NCI-H2171 (cell line): Measurements from ENCODE around the gene HDAC7.

Experiments
- DNase-seq: peaks from one replicate; lab custom pipeline; 2025; lab: John Stamatoyannopoulos, UW

Gene HDAC7

DNA sequence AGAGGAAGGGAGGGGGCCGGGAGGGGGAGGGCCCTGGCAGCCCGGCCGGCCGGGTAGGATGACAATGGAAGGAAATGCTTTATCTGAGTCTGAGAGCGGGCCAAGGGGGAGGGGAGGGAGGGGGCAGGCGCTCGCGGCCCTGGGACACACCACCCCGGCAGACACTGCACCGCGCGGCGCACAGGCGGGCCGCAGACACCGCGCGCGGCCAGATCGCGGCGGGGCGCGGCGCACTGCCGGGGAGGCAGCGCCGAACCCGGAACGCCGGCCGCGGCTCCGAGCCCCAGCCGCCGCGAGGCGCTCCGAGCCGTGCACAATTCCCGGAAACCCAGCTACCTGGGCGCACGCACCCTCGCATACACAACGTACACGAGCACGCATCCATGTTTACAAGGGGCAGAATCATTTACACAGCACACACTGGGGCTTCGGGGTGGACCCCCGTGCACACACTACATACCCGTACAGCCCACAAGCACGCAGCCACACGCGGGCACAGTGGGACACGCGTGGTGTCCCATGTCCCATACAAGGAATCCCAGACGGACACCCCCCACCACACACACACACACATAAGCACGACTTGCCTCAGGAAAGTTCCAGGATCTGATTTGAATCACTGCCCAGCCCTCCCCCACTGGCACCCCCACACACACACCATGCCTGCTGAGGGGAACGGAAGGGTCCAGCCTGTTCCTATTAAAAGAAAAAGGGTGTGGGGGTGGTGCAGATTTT is at the start of gene HDAC7:
TSS of gene HDAC7 (minus strand) at position 8 of the 735 bp plus-strand sequence. CDS start 118 bp downstream, outside the sequence.
- peak; percentile 38 for DNase-seq

DNA sequence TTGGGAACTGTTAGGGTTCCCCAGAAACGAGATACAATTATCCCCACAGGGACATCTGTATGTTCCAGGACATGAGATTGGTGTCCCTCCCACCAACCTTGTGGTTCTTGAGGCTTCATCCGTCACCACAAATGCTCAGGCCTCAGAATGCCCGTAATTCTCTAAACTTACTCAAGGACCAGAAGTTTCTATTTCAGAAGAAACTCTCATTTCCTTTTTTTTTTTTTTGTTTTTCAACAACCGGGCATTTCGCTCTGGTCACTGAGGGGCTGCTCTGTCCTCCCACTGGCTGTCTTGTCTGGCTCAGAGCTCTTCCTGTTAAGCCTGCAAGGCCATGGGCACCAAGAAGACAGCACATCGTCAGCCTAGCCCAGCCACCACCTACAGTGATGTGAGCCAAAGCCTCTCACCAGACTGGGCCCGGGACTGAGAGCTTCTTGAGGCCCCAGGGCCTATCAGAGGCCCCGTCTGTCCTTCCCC is 48.9 kb upstream of the HDAC7 start:
- DNase-seq = no peak

DNA sequence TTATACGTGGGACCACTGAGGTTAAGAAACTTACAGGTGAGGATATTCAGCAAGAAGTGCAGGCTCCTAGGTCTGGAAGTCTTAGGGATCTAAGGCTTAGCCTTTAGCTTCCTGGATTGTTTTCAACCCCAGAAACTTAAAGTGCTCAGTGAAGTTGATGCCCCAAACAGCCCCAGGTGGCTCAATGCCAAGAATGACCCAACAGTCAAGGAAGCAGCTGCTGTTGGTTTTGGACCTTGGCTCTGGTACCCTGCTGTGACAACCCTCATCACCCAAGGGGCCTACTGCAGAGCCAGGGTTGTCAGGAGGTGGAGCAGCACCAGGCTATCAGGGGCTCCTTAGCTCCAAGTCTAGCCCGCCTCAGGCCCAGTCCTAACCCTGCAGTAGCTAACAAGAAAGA is 48.3 kb upstream of the HDAC7 start:
- no peak for DNase-seq

DNA sequence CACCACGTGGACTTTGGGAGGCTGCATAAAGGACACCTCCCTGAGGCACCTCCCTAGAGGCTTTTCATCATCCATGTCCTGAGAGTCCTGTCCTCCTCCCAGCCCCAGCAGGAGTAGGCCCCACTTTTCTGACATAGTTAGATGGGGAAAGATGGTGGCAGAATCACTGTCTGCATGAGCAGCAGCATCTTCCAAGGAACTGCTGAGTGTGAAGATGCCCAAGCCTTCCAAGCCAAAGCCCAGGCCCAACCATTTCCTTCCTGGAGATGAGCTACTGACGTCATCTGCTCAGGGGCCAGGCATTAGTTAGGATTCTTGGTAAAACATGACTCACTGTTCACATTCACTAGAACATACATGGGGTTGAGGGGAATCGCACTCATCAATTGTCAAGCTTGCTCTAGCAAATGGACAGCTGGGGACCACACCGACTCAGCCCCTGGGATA is 47.8 kb upstream of the HDAC7 start:
- DNase-seq = no peak

DNA sequence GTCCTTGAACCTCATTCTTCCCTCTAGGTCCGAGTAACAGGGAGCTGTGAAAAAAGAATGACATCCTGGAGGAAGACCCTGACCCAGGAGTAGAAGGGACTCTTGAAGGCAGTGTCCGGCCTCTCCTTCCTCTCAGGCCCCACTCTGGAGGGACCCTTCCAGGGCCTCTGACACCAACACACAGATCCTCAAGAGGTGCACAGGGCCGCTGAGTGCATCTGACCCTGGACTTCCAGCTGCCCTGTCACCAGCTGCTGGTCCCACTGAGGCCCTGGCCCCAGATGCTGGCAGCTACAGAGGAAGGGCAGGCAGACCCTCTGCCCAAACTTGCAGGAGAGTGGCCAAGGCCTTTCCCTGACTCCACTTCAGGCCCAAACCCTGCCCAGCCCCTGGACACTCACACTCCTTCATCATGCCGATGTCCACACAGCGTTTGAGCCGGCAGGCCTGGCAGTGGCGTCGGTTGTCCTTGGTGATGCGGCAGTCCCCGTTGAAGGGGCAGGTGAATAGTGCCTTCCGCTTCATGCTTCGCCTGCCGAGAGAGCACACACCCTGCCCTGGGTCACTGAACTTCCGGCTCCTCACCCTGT is 45.0 kb upstream of the HDAC7 start:
- DNase-seq = no peak

DNA sequence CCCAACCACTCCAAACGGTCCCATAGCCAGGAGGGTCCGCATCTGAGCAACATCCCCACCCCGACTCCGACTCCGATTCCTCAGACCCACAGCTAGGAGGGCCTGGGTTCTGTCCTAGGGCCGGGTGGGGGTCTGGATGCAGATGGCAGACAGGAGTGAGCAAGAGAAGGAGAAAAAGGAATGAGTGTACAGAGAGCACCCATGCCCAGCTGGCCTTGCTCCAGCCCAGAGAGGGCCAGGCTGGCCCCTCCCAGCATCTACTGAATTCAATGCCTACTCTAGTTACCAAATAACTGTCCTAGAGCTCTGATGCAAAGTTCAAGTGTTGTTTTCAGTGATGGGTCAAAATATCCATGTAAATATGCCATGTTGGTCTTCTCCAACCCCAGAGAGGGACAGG is 44.3 kb upstream of the HDAC7 start:
- DNase-seq = no peak

DNA sequence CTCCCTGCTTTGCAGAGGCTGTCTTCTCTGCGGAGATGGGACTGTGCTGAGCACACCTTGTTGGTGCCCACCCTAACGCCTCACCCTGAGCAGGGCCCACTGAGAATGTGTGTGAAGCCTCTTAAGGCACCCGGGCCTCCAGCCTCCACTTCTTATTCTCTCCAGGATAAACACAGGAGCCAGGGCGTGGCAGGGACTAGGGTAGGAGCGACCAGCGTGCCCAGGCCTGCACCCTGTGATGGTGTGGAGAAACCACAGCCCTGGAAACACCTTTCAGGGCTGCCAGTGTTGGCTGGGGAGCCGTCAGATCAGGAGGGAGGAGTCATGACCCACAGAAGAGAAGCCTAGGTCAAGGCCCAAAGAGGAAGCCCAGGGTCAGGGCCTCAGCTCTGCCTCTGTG is 43.8 kb upstream of the HDAC7 start:
- DNase-seq = no peak

DNA sequence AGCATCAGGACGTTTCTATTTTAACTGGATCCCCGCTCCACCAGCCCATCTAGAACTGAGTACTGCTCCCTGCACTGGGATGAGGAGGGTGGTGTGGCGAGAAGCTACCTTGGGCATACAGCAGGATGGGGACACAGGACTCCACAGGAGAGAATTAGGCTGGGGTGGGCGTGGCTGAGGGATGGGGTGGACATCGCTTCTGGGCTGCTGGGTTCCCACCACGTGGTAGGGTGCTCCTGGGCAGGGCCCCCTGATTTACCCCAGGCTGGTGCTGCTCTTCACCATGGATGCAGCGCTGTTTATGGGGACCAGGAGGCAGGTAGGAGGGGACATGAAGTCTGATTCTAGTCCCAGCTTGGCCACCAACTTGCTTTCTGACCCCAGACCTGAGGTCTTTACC is 43.2 kb upstream of the HDAC7 start:
- DNase-seq = no peak

DNA sequence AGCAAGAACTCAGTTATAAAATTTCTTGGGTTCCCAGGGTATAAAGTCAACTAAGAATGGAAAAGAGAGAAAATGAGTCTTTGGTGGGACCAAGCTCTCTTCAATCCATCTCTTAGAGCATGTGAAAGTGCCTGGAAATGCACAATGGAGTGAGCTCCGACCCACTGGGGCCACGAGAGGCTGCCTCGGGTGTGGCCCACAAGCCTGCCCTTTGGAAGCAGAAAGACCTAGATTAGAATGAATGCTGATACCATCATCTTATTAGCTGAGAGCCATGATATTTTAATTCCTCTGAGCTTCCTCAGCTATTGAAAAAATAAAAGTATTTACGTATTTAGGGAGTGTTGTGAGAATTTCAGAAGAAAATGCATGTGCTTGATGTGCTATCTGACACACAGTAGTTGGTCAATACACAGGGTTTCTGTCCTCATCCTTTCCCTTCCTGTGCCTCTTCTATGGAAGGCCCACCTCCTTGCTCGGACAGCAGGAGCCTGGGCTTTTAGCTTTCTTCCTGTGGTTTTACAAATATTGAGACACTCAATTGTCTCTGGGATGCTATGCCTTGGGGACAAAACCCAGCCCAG is 42.6 kb upstream of the HDAC7 start:
- DNase-seq = no peak

DNA sequence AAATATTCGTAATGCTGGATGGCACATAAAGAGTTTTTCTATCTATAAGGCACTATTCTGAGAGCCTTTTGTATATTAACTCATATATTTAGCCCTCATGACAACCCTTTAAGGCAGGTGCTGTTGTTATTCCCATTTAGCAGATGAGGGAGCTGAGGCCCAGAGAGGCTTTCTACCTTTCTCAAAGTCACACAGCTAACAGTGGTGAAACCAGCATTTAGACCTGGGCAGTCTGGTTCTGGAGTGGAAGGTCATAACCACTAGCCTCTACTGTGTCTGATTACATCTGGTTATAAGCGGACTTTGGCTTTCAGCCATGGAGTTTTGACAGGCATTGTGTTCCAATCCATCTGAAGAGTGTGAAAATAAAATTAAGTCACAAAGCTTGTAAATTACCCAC is 41.2 kb upstream of the HDAC7 start:
- DNase-seq = no peak

DNA sequence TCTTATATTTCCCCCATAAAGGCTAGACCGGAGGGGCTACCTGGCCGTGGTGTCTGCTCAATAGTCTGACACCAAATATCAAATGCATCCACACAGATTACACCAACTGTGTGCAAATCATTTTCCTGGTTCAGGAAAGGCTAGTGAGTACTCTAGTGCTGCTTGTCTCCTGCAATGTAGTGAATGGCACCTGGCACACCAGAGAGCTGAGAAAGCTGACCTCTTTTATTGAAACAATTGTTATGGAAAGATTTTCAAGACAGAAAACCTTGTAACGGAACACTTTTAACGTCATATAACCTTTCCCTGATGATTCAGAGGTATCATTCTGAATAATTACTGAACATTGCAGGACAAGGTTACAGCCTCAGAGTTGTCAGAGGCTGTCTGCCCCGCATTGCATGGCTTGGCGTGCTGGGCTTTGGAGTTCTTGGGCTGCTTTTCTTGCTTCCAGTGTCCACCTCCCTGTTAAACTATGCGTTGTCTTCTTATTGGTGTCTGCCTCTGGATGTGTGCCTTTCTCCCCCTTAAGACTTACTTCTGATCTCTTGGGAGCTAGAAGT is 40.7 kb upstream of the HDAC7 start:
- DNase-seq = no peak

DNA sequence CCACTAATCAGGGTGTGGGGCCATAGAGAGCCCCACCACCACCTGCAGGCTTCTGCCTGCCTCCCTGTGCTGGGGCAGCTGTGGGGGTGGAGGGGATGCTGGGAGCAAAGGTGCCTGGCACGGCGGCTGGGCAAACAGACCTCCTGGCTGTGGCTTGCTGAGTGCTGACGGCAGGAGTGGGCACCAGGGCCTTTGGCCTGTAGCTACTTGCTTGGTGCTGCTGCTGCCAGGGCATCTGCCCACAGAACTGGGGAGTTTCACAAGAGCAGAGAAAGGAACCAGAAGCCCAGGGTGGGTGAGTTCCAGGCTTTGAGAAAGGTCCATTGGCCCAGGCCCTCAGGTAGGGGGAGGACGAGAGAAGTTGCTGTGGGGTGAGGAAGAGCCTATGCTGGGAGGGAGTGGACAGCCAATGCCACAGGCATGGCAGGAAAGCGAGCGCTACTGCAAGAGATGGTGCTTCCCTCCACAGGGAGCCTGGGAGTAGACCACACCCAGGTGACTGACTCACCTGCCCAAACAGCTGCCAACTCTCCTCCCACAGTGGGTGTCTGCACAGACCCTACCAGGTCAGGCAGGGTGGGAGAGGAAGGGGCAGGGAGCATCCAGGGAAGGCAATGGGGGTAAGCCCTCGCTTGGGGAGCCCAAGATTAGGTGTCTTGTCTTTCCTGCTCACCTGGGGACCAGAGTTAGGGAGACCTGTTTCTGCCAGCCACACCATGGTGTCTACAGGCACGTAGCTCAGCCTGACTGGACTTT is 39.0 kb upstream of the HDAC7 start:
- no peak for DNase-seq

DNA sequence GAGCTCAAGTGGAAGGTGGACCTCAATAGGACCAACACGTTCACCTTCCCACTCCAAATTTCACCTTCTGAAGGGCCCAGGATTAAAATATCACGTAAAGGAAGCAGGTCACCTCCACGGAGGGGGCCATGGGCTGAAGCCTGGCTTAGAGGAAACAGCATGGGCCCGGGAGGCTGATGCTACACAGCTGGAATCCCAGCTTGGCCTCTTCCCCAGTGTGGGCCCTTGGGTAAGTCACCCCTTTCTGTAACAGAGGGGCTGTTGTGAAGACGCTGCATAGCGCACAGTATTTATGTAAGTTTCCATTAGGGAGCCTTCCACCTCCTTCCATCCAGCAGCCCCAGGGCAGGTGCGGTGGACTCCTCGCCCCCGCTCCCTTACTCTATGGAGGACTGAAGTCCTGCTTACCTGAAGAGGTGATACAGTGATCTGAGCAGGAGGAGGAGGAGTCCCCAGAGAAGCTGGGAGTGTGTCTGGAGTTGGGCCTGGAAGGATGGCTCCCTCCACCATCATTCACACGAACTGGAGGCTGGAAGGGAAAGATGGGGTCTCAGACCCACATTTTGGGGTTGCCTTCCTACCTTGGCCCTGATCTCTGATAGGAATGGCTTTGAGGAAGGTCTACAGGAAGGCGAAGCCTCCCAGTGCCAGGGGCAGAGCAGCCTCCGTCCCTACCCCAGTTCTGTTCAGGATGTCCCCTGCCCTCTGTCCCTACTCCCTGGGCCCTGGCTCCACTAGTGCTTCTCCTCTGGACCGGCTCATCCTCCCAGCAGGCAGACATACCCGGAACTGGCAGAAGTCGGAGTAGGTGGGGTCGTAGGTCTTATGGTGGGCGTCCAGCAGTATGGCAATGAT is 37.2 kb upstream of the HDAC7 start:
- no peak for DNase-seq

DNA sequence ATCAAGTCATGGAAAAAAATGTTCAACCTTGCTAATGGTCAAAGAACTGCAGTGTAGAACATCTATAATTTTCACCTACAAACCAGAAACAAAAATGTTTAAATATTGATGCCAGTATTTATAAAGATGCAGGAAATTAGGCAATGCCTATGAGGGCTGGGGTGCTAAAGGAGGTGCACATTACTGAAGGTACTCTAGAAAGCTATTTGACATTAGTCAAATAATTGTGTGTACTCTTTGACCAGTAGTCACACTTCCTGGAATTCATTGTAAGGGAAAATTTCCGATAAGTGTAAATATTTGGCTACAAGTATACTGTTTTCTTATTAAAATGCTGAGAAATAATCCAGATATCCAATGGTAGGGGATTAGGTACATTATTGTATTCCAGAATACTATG is 36.4 kb upstream of the HDAC7 start:
- DNase-seq = no peak

DNA sequence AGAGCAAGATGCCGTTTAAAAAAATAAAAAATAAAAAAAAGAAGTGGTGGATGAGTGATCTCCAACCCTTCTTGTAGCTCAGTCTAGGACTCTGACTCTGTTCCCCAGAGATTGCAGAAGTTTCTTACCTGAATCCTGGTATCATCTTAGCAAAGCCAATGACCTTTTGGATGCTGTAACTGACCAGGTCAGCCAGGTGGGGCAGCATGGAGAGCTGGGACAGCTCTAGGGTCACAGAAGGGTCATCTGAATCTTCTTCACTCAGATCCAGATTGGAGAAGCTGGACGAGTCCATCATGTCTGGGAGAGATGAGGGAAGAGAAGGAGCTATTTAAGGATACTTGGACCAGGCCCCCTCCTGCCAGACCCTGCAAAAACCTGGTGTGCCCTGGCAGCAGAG is 35.8 kb upstream of the HDAC7 start:
- no peak for DNase-seq

DNA sequence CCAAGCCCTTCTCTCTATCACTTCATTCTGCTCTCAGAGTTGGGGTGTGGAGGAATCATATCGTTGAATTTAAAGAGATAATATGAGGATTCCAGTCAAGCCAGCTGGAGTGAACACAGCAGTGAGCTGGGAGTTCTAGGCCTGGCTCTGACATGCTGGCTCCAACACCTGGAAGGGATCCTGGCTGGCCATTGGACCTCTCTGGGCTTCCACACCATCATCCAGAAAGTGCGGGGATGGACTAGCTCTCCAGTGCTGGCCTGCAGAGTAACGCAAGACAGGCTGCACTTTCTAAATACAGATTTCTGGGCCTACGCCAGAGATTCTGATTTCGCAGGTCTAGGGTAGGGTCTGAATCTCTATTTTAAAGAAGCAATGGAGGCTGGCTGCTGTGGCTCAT is 34.8 kb upstream of the HDAC7 start:
- no peak for DNase-seq

DNA sequence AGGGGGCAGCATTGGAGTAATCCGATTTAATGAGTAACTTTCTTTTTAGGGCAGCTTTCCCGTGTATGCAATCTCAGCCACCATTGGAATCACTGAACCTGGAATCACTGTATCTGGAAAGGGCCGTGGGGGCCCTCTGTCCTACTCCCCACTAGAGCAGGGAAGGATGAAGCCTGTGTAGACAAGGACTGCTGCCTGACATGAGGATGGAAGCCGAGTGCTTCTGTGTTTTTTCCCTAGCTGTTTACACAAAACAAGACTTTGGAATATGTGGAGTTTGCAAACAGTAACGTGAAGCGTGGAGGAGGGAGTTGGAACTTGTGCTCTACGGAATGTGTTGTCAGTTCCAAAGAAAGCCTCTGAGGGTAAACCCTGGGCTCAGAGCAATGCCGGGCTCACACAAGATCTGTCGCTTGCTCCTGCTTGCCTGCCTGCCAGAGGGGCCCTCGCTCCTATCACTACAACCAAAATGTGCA is 32.4 kb upstream of the HDAC7 start:
- no peak for DNase-seq

DNA sequence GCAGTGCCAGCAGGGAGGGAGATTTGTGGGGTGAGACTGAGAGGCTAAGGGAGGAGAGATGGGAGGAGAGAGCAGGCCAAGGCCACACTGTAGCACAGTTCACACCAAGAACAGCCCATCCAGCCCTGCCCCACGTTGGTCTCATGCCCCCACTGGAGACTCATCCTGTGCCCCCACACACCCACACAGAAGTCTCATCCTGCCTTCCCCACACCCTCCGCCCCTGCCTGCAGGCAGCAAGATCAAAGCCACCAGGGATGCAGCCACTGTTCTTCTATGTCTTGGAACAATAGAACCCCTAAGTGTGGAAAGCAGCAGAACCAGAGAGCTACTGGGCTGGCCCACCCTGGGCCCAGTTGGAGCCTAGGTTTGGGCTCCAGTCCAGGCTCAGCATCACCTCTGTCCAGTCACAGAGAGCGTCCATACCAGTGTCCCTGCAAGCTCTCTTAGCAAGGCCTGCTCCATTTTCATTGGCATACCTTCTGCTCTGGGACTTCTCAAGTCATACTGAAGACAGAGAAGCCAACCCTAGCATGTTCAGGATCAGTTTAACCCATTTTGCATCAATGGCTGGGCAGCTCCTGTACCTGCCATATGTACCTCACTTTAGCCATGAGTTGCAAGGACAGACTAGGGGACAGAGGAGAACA is 31.7 kb upstream of the HDAC7 start:
- no peak for DNase-seq

DNA sequence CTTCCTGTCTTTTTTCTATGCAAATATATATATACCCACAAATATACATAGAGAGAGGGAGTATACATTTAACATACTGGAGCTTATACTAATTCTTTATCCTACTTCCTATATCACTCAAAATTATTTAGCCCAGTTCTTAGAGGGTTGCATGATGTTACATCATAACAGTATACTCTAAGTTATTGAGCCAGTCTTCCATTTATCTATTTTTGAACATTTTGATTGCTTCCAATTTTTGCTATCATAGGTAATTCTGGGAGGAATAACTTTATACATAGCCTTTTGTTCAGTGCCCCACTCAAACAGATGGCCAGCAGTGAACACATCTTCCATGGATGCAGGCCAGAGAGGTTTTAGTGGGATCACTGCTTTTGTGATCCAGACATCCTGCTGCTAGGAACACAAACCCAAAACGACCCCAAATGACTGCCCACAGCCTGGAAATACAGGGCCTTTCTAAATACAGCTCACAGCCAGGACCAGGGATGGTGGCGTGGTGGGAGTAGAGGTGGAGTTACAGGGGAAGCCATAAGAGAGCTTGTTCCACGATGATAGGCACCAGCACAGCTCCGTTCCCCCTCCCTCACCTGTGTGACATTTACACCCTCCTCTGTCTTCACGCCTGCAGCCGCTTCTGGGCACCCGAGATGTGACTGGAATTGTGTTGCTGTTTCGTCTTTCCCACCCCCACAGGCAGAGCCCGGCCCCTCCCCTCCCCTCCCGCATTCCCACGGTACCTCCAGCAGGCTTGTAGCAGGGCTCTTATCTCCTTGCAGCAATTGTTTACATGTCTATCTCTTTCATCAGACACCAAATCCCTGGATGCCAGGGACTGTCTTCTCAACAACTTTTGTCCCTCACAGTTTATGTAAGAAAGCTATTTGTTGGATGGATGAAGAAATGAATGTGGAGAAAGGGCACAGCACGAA is 30.7 kb upstream of the HDAC7 start:
- DNase-seq = no peak

DNA sequence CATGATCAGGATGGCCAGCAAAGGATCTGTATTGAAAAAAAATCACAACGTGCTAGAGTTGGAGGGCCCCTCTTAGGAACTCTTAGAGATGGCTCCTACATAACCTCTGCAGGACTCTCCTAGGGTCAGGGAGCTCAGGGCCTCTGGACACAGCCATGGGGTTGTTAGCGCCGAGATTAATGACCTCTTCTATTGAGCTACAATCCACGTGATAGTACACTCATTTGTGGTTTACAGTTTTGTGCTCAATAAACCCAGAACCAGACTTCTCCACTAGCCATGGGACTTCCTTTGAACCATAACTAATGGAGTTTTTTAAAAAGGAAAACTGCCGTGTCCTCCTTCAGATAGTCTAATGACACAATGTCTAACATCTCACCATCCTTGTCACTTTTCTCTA is 29.6 kb upstream of the HDAC7 start:
- DNase-seq = no peak
